ENCODE data around the gene ASL. TPM values are rescaled to one million over a fixed set of nuclear protein-coding genes. Genes with fewer than 3 reads are reported as not detected.

ASL gene
- total and polyA plus RNA-seq, 9 of the 15 experiments (the other 6 are each of a cell fraction or from before 2014, with no cell fraction given) = 2.6 to 67.0 (median 33.3) TPM

GRCh38 chr7:66075590-66076461 is at the start of gene ASL (continued):
- peak; percentile 66; the same call in 1 of the 2 replicates for TF ChIP-seq E2F1 (CRISPR knock-in tag; IDR thresholded peaks at IDR 0.05)
- TF ChIP-seq EGR1 (conservative IDR thresholded peaks at IDR 0.05) = peak; percentile 24; the same call in 1 of the 2 replicates
- no peak for TF ChIP-seq ARID3A (IDR thresholded peaks at IDR 0.05; ENCODE audit: borderline replicate concordance, low read depth, low read length)
- TF ChIP-seq KDM1A (IDR thresholded peaks at IDR 0.05) = no peak
- TF ChIP-seq HDAC1 (IDR thresholded peaks at IDR 0.05) = peak in 1 of 2 experiments; percentile 75; a peak in 2 of 4 replicates
- peak in 1 of 2 experiments; percentile 68; a peak in 1 of 4 replicates for TF ChIP-seq RCOR1 (IDR thresholded peaks at IDR 0.05; ENCODE audit: borderline replicate concordance in 1 of 2, low read depth in 2 of 2, low read length in 2 of 2)
- TF ChIP-seq FIP1L1 (IDR thresholded peaks at IDR 0.05; ENCODE audit: low read depth, low read length, poor library complexity, severe bottlenecking) = no peak
- 0 out of 2 replicates have a peak, but pooled peaks have one; percentile 57 for TF ChIP-seq RERE (CRISPR knock-in tag; IDR thresholded peaks at IDR 0.05; ENCODE audit: borderline replicate concordance)
- TF ChIP-seq PPARD (CRISPR knock-in tag; IDR thresholded peaks at IDR 0.05) = no peak
- TF ChIP-seq THRA (IDR thresholded peaks at IDR 0.05) = no peak
- peak; percentile 93 for TF ChIP-seq ATF7 (IDR thresholded peaks at IDR 0.05)
- no peak for TF ChIP-seq GABPB2 (CRISPR knock-in tag; conservative IDR thresholded peaks at IDR 0.05)
- TF ChIP-seq ZFP30 (CRISPR knock-in tag; IDR thresholded peaks at IDR 0.05; ENCODE audit: borderline replicate concordance) = no peak
- TF ChIP-seq ZNF79 (CRISPR knock-in tag; IDR thresholded peaks at IDR 0.05; ENCODE audit: low read depth) = no peak
- TF ChIP-seq EP400 (IDR thresholded peaks at IDR 0.05) = peak; percentile 80

Measured in K562 (cell line).